Uterus (tissue), 4 donors: ENCODE data around the gene CDH16. TPM values are rescaled to one million over a fixed set of nuclear protein-coding genes. Genes with fewer than 3 reads are reported as not detected.
"Not testable (repeated sequence)": the region's sequence is repeated elsewhere in the genome, so short reads cannot be mapped to it uniquely, and the experiment has no call there.

Source experiments
- DNase-seq, 2 donors: peaks; one replicate each; pipeline ENCODE4 v3.0.0-alpha.2; 2019 to 2020
- H3K27ac ChIP-seq, 2 donors: fragments of 200-600 bp; sonication (generic); 1 replicate in 1 of 2; 2 replicates in 1 of 2; pipeline ENCODE4 v1.5.1; 2016 to 2018
- H3K27me3 ChIP-seq, 2 donors: fragments of 200-600 bp; sonication (generic); one replicate each; pipeline ENCODE4 v1.5.1; 2018 to 2019; ENCODE audit warnings: control low read depth in 1 of 2
- H3K36me3 ChIP-seq, 2 donors: fragments of 200-600 bp; sonication (generic); one replicate each; pipeline ENCODE4 v1.5.1; 2019; ENCODE audit warnings: control low read depth in 1 of 2
- H3K4me1 ChIP-seq, 2 donors: fragments of 200-600 bp; sonication (generic); one replicate each; pipeline ENCODE4 v1.5.1; 2018 to 2019; ENCODE audit warnings: control low read depth in 1 of 2
- H3K4me3 ChIP-seq, 2 donors: fragments of 200-600 bp; sonication (generic); 1 replicate in 1 of 2; 2 replicates in 1 of 2; pipeline ENCODE4 v1.5.1; 2018 to 2019; ENCODE audit warnings: mild to moderate bottlenecking in 1 of 2
- H3K9me3 ChIP-seq, 2 donors: fragments of 200-600 bp; sonication (generic); one replicate each; pipeline ENCODE4 v1.5.1; 2019; ENCODE audit warnings: control low read depth in 1 of 2
- CTCF ChIP-seq, 4 experiments: fragments of 200-600 bp in 2 of 4; fragments of 450-650 bp in 2 of 4; sonication (generic) in 2 of 4; IDR thresholded peaks; one replicate each; pipeline ENCODE4 v1.5.1; 2016 to 2019; ENCODE audit warnings: antibody characterized with exemption in 4 of 4, mild to moderate bottlenecking in 2 of 4, moderate library complexity in 1 of 4
- POLR2A ChIP-seq, 2 donors: fragments of 450-650 bp; IDR thresholded peaks; one replicate each; pipeline ENCODE4 v1.6.1; 2016; ENCODE audit warnings: antibody characterized with exemption in 2 of 2, mild to moderate bottlenecking in 1 of 2, moderate library complexity in 1 of 2
- intact Hi-C: fragments of 100-400 bp; cut with DNase I; formaldehyde crosslinking; loops from one replicate; pipeline ENCODE4 v1.15.1; 2023; ENCODE audit warnings: low total_unique reads
- total RNA-seq, 4 donors: library from RNA; depleted of rRNA in 3 of 4; stranded (reverse); fragments of >200 nt in 3 of 4; gene quantifications; one replicate each; pipeline versions ENCODE4 v1.1.0 to v1.2.4, GENCODE V29; 2014 to 2023
- donor health status: DM: yes; HTN: yes; CAD: no.

The CDH16 gene
- total RNA-seq, 4 donors from 2014 or later: 12.6 TPM; not detected in 3

- Histone ChIP-seq H3K27me3 (no peaks in the 10 kb centered on the region), H3K27ac (peak within 1 kb of the TSS; percentile 91 to 93), H3K9me3 (no peaks in the 10 kb centered on the region), H3K4me3 (peak within 1 kb of the TSS; percentile 78 to 94), H3K36me3 (no peaks in the 10 kb centered on the region), H3K4me1 (peaks cover 0 to 29% of the 10 kb centered on the region in 2 donors)
- no peak for DNase-seq
- TF ChIP-seq CTCF (IDR thresholded peaks at IDR 0.05) (no peak), POLR2A (IDR thresholded peaks at IDR 0.05) (no peak)
- intact Hi-C loops: no loop called here
These were observed 16.8 kb upstream of the CDH16 start, which contains the start of gene CES2 for GRCh38 chr16:66935314-66936011. TSS of gene CES2 (plus strand) at chr16:66935516. CDS start at chr16:66935636, 120 bp downstream.

GRCh38 chr16:66934839-66935313 is 16.2 kb upstream of the CDH16 start:
- Histone ChIP-seq H3K27ac (peak overlapping the region; percentile 91 to 93), H3K4me1 (peaks cover 0 to 29% of the 10 kb centered on the region in 2 donors), H3K4me3 (peak overlapping the region; percentile 78 to 94)
- intact Hi-C loops, H3K36me3 ChIP-seq, DNase-seq, H3K9me3 ChIP-seq, H3K27me3 ChIP-seq: not testable (repeated sequence)

GRCh38 chr16:66934138-66934838 is 15.6 kb upstream of the CDH16 start, which contains the start of gene CIAO2B:
TSS of gene CIAO2B (minus strand) at chr16:66934402. CDS start at chr16:66934364, 38 bp downstream.
- TF ChIP-seq CTCF (IDR thresholded peaks at IDR 0.05) (peak in 2 of 4 experiments; percentile 7 to 41), POLR2A (IDR thresholded peaks at IDR 0.05) (peak; percentile 33 to 86)
- Histone ChIP-seq H3K4me3 (peak within 1 kb of the TSS; percentile 78 to 94), H3K27me3 (no peaks in the 10 kb centered on the region), H3K27ac (peak within 1 kb of the TSS; percentile 91 to 93), H3K9me3 (no peaks in the 10 kb centered on the region), H3K4me1 (peaks cover 0 to 29% of the 10 kb centered on the region in 2 donors), H3K36me3 (no peaks in the 10 kb centered on the region)
- intact Hi-C loops: no loop called here
- peak; percentile 83 to 90 for DNase-seq

GRCh38 chr16:66933776-66934137 is 15.1 kb upstream of the CDH16 start:
- intact Hi-C loops: no loop called here
- Histone ChIP-seq H3K27ac (peak overlapping the region; percentile 91 to 93), H3K9me3 (no peaks in the 10 kb centered on the region), H3K4me3 (peak overlapping the region; percentile 78 to 94), H3K27me3 (no peaks in the 10 kb centered on the region), H3K4me1 (peaks cover 0 to 29% of the 10 kb centered on the region in 2 donors), H3K36me3 (no peaks in the 10 kb centered on the region)
- TF ChIP-seq CTCF (IDR thresholded peaks at IDR 0.05): no peak
- TF ChIP-seq POLR2A (IDR thresholded peaks at IDR 0.05): no peak
- no peak for DNase-seq

GRCh38 chr16:66932076-66932475 is 13.4 kb upstream of the CDH16 start:
- intact Hi-C loops: no loop called here
- peaks cover 0 to 29% of the 10 kb centered on the region in 2 donors for H3K4me1 ChIP-seq
- H3K4me3 ChIP-seq: no peak overlapping the region
- no peaks in the 10 kb centered on the region for H3K27me3 ChIP-seq
- no peak for TF ChIP-seq POLR2A (IDR thresholded peaks at IDR 0.05)
- TF ChIP-seq CTCF (IDR thresholded peaks at IDR 0.05): no peak
- DNase-seq: no peak
- H3K36me3 ChIP-seq: no peaks in the 10 kb centered on the region
- no peaks in the 10 kb centered on the region for H3K9me3 ChIP-seq
- H3K27ac ChIP-seq: no peak overlapping the region
